Astrocyte (in vitro differentiated cells and primary cell): ENCODE results near the gene KDM1A.

Source experiments
- CTCF ChIP-seq: IDR thresholded peaks from 2 replicates; pipeline ENCODE4 v1.5.1; 2011; ENCODE audit warnings: low read depth, mild to moderate bottlenecking, inconsistent platforms, low read length, moderate library complexity; ENCODE audit not compliant: insufficient read depth
- EZH2 ChIP-seq: IDR thresholded peaks from 2 replicates; pipeline ENCODE4 v1.6.1; 2012; ENCODE audit warnings: mild to moderate bottlenecking, low read length, inconsistent platforms; ENCODE audit not compliant: insufficient read depth

- no peak for TF ChIP-seq CTCF
- TF ChIP-seq EZH2 = no peak
These were observed 30.9 kb downstream of the KDM1A start for GRCh38 chr1:23050201-23050600.
